ENCODE measurements around the gene YKT6. TPM values are rescaled to one million over a fixed set of nuclear protein-coding genes. Genes with fewer than 3 reads are reported as not detected.

The YKT6 gene
- 178 TPM for total RNA-seq (ENCODE audit: unreplicated experiment)
- long read RNA-seq, transcript YKT6-201 (7 exons, 2,696 nt), result major isoform, 29 of 39 reads
- long read RNA-seq, partial matches to known transcripts, result 3 of 39 reads
- long read RNA-seq, other reads (novel, unspliced or antisense), result 3 of 39 reads

DNA sequence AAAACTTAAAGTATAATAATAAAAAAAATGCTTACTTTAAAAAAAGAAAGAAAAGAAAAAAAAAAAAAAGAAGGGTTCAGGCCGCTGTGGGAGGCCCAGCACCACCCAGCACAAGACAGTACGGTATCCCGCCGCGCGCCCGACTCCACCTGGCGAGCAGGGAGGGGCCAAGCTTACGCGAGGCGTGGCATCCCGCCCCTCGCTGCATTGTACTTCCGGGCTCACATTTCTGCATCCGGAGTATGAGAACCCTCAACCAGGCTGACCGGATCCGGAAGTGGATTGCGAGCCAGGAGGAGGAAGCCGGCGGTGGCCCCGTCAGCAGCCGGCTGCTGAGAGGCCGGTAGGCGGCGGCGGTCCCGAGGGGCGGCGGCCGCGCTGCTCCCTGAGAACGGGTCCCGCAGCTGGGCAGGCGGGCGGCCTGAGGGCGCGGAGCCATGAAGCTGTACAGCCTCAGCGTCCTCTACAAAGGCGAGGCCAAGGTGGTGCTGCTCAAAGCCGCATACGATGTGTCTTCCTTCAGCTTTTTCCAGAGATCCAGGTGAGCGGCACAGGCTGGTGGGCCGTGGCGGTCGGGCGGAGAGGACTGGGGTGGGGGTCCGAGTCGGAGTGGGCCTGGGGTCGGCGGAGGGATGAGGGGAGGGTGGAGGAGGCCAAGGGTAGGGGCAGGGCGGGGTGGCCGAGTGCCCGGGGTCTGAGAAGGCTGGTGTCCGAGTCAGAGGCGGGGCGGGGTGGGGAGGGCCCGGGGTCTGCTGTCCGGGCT, at the start of gene YKT6:
TSS of gene YKT6 (plus strand) at position 280 of the 763 bp plus-strand sequence. CDS start at position 438, 158 bp downstream.
- TF ChIP-seq, protein P1, sequence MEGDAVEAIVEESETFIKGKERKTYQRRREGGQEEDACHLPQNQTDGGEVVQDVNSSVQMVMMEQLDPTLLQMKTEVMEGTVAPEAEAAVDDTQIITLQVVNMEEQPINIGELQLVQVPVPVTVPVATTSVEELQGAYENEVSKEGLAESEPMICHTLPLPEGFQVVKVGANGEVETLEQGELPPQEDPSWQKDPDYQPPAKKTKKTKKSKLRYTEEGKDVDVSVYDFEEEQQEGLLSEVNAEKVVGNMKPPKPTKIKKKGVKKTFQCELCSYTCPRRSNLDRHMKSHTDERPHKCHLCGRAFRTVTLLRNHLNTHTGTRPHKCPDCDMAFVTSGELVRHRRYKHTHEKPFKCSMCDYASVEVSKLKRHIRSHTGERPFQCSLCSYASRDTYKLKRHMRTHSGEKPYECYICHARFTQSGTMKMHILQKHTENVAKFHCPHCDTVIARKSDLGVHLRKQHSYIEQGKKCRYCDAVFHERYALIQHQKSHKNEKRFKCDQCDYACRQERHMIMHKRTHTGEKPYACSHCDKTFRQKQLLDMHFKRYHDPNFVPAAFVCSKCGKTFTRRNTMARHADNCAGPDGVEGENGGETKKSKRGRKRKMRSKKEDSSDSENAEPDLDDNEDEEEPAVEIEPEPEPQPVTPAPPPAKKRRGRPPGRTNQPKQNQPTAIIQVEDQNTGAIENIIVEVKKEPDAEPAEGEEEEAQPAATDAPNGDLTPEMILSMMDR (IDR thresholded peaks at IDR 0.05; ENCODE audit: partially characterized antibody, unreplicated experiment), result peak; percentile 52
- Mint-ChIP-seq H3K27me3 (ENCODE audit: unreplicated experiment) (peaks cover 2% of the 10 kb centered on the region), H3K27ac (ENCODE audit: unreplicated experiment) (peak within 1 kb of the TSS; percentile 79), H3K9me3 (ENCODE audit: unreplicated experiment) (no peaks in the 10 kb centered on the region), H3K4me3 (ENCODE audit: unreplicated experiment) (peak within 1 kb of the TSS; percentile 94), H3K4me1 (ENCODE audit: low read depth, unreplicated experiment) (peaks cover 23% of the 10 kb centered on the region), H3K36me3 (ENCODE audit: unreplicated experiment) (no peaks in the 10 kb centered on the region)
- peak; percentile 90 for DNase-seq

DNA sequence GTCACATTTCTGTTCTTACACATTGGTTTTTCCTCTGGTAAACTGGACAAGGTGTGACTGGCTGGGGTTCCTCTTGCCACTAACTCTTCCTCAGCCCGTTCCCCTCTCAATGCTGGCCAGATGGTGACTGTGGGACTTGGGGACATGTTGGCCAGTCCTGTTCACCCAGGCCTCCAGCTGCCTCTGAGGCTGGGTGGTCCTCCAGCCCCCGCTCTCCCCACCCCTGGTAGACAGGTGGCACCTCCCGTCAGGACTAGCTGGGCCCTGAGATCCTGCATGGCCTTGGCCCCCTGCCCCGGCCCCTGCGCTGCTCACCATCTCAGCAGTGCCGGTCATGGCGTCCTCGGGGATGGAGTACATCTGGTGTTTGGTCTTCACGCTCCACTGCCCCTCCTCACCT, 48.8 kb upstream of the YKT6 start:
- H3K9me3 Mint-ChIP-seq (ENCODE audit: unreplicated experiment), result peaks cover 17% of the 10 kb centered on the region
- TF ChIP-seq, protein P1 (IDR thresholded peaks at IDR 0.05; ENCODE audit: partially characterized antibody, unreplicated experiment), result no peak
- H3K4me3 Mint-ChIP-seq (ENCODE audit: unreplicated experiment), result peak overlapping the region; percentile 25
- peaks cover 8% of the 10 kb centered on the region for H3K27me3 Mint-ChIP-seq (ENCODE audit: unreplicated experiment)
- DNase-seq, result no peak
- H3K36me3 Mint-ChIP-seq (ENCODE audit: unreplicated experiment), result no peaks in the 10 kb centered on the region
- H3K27ac Mint-ChIP-seq (ENCODE audit: unreplicated experiment), result peak overlapping the region; percentile 33
- H3K4me1 Mint-ChIP-seq (ENCODE audit: low read depth, unreplicated experiment), result peaks cover 48% of the 10 kb centered on the region

DNA sequence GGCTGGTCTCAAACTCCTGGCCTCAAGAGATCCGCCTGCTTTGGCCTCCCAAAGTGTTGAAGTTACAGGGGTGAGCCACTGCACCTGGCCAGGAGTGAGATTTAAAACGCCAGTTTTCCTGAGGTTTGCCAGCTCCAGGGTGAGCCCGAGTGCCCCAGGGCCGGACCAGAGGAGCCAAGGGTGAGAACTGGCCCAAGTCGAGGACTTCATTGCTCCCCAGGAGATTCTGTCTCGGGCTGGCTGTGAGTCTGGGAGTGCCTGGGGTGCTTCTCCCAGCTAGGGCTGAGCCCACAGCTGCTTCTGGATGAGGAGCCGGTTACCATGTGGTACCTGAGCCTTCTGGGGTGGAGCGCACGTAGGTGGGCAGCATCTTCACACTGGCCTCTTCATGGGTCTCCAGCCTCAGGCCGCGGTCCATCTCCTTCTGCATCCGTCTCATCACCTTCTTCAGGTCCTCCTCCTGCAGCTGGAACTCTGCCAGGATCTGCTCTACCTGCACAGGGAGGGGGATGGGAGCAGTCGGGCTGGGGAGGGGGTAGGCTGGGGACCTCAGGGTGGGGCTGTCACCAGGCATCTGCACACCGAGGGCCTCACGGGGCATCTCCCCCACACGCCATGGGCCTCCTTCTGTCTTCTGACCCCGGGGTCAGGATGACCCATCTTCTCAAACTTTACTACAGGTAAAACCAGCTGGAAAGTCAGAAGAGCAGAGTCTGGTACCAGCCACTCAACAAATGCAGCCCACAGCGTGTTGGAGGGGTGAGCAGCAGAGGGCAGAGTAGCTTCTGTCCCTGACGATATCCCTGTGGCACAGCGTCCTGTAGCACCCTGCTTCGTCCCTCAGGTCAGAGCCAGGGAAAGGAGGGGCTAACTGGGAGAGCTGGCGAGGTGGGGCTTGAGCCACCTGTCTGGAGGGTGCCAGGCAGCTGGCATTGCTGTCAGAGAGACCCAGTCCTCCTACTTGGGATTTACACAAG, 47.5 kb upstream of the YKT6 start:
- TF ChIP-seq, protein P1 (IDR thresholded peaks at IDR 0.05; ENCODE audit: partially characterized antibody, unreplicated experiment), result no peak
- H3K9me3 Mint-ChIP-seq (ENCODE audit: unreplicated experiment), result peaks cover 12% of the 10 kb centered on the region
- no peak for DNase-seq
- H3K36me3 Mint-ChIP-seq (ENCODE audit: unreplicated experiment), result no peaks in the 10 kb centered on the region
- H3K27ac Mint-ChIP-seq (ENCODE audit: unreplicated experiment), result peak overlapping the region; percentile 12
- no peak overlapping the region for H3K4me3 Mint-ChIP-seq (ENCODE audit: unreplicated experiment)
- peaks cover 3% of the 10 kb centered on the region for H3K27me3 Mint-ChIP-seq (ENCODE audit: unreplicated experiment)
- peaks cover 48% of the 10 kb centered on the region for H3K4me1 Mint-ChIP-seq (ENCODE audit: low read depth, unreplicated experiment)

DNA sequence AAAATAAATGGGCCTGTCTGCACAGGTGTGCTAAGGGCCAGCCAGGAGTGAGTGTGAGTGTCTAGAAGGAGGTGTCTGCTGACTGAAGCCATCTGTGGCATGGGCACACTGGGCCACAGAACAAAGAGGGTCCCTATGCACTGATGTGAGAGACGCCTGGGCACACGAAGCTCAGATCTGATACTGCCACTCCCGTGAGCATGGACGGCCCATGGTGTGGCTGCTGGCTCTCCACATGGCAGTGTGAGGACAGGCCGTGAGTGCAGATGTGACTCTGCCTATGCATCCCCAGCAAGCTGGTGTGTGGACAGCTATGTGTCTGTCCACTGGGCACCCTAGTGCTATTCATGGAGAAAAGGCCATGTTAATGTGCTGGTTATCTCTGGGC, 46.8 kb upstream of the YKT6 start:
- TF ChIP-seq, protein P1 (IDR thresholded peaks at IDR 0.05; ENCODE audit: partially characterized antibody, unreplicated experiment), result no peak
- peaks cover 3% of the 10 kb centered on the region for H3K27me3 Mint-ChIP-seq (ENCODE audit: unreplicated experiment)
- peaks cover 43% of the 10 kb centered on the region for H3K4me1 Mint-ChIP-seq (ENCODE audit: low read depth, unreplicated experiment)
- no peak for DNase-seq
- H3K9me3 Mint-ChIP-seq (ENCODE audit: unreplicated experiment), result peaks cover 12% of the 10 kb centered on the region
- H3K36me3 Mint-ChIP-seq (ENCODE audit: unreplicated experiment), result no peaks in the 10 kb centered on the region
- H3K4me3 Mint-ChIP-seq (ENCODE audit: unreplicated experiment), result no peak overlapping the region
- peak overlapping the region; percentile 12 for H3K27ac Mint-ChIP-seq (ENCODE audit: unreplicated experiment)

Measured in glutamatergic neuron (in vitro differentiated cells).